ENCODE data around the gene NFASC.

DNA sequence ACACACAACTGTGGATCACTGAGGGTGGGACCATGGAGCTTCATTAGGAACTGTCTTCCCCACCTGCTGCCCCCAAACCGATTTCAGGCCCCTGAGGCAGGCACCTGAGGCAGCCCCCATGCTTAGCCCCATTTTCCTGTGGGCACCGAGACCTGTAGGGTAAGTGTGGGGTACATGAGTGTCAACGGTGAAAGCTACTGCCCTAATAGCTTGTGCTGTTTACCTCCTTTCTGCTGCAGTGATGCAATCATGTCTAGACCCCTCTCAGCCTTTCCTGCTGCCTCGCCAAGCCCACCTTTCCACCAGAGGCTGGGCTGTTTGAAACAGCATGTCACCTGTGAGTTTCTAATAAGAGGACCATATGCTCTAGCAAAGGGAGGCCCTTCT, 53.0 kb downstream of the NFASC start:
- TF ChIP-seq, protein P1, sequence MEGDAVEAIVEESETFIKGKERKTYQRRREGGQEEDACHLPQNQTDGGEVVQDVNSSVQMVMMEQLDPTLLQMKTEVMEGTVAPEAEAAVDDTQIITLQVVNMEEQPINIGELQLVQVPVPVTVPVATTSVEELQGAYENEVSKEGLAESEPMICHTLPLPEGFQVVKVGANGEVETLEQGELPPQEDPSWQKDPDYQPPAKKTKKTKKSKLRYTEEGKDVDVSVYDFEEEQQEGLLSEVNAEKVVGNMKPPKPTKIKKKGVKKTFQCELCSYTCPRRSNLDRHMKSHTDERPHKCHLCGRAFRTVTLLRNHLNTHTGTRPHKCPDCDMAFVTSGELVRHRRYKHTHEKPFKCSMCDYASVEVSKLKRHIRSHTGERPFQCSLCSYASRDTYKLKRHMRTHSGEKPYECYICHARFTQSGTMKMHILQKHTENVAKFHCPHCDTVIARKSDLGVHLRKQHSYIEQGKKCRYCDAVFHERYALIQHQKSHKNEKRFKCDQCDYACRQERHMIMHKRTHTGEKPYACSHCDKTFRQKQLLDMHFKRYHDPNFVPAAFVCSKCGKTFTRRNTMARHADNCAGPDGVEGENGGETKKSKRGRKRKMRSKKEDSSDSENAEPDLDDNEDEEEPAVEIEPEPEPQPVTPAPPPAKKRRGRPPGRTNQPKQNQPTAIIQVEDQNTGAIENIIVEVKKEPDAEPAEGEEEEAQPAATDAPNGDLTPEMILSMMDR (conservative IDR thresholded peaks at IDR 0.05; ENCODE audit: low read depth in 2 of 2), result no peak
- TF ChIP-seq POLR2AphosphoS5 (IDR thresholded peaks at IDR 0.05; ENCODE audit: low read depth) (no peak), EZH2 (IDR thresholded peaks at IDR 0.05; ENCODE audit: low read depth, unreplicated experiment) (no peak), EZH2phosphoT487 (IDR thresholded peaks at IDR 0.05; ENCODE audit: unreplicated experiment) (no peak)
